ENCODE measurements around the gene LCORL. TPM values are rescaled to one million over a fixed set of nuclear protein-coding genes. Genes with fewer than 3 reads are reported as not detected.

The LCORL gene
- total RNA-seq, 1 donor from 2014 or later, result 10.3 TPM

DNA sequence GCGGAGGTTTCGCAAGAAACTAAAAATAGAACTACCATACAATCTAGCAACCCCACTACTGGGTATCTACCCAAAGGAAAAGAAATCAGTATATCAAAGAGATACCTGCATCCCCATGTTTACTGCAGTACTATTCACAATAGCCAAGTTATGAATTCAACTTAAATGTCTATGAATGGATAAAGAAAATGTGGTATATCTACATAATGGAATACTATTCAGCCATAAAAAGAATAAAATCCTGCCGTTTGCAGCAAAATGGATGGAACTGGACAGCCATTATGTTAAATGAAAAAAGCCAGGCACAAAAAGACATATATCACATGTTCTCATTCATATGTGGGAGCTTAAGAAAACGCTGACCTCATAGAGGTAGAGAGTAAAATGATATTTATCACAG lies 65.3 kb downstream of the LCORL start:
- H3K4me1 ChIP-seq (ENCODE audit: insufficient read depth, low read length), result no peaks in the 10 kb centered on the region
- no peak overlapping the region for H3K4me3 ChIP-seq (ENCODE audit: insufficient read depth, low read depth, low read length)
- H3K27me3 ChIP-seq (ENCODE audit: insufficient read depth, low read length), result no peaks in the 10 kb centered on the region
- H3K79me2 ChIP-seq (ENCODE audit: insufficient read depth, low read length), result no peaks in the 10 kb centered on the region
- H3K27ac ChIP-seq (ENCODE audit: low read depth, low read length), result no peak overlapping the region
- no peak overlapping the region for H2AFZ ChIP-seq (ENCODE audit: low read depth, low read length)
- no peak overlapping the region for H3K4me2 ChIP-seq (ENCODE audit: low read length)
- FAIRE-seq (no peak), DNase-seq (ENCODE audit: low read depth) (no peak)
- H4K20me1 ChIP-seq (ENCODE audit: insufficient read depth, low read length), result no peaks in the 10 kb centered on the region
- Mint-ChIP-seq H3K27ac (ENCODE audit: unreplicated experiment) (no peak overlapping the region), H3K27me3 (ENCODE audit: low read depth, unreplicated experiment) (no peaks in the 10 kb centered on the region), H3K36me3 (ENCODE audit: low read depth, unreplicated experiment) (peaks cover 5% of the 10 kb centered on the region), H3K4me1 (ENCODE audit: low read depth, unreplicated experiment) (peaks cover 10% of the 10 kb centered on the region), H3K9me3 (ENCODE audit: unreplicated experiment) (peaks cover 1% of the 10 kb centered on the region), H3K4me3 (ENCODE audit: unreplicated experiment) (no peak overlapping the region)
- H3K36me3 ChIP-seq (ENCODE audit: insufficient read depth, low read length), result no peaks in the 10 kb centered on the region
- no peaks in the 10 kb centered on the region for H3K9me3 ChIP-seq (ENCODE audit: insufficient read depth, low read depth, low read length)
- TF ChIP-seq, protein P1, sequence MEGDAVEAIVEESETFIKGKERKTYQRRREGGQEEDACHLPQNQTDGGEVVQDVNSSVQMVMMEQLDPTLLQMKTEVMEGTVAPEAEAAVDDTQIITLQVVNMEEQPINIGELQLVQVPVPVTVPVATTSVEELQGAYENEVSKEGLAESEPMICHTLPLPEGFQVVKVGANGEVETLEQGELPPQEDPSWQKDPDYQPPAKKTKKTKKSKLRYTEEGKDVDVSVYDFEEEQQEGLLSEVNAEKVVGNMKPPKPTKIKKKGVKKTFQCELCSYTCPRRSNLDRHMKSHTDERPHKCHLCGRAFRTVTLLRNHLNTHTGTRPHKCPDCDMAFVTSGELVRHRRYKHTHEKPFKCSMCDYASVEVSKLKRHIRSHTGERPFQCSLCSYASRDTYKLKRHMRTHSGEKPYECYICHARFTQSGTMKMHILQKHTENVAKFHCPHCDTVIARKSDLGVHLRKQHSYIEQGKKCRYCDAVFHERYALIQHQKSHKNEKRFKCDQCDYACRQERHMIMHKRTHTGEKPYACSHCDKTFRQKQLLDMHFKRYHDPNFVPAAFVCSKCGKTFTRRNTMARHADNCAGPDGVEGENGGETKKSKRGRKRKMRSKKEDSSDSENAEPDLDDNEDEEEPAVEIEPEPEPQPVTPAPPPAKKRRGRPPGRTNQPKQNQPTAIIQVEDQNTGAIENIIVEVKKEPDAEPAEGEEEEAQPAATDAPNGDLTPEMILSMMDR (IDR thresholded peaks at IDR 0.05; ENCODE audit: insufficient read depth, low read depth, low read length), result no peak
- no peak for TF ChIP-seq EZH2 (IDR thresholded peaks at IDR 0.05; ENCODE audit: insufficient read depth, low read length)
- no peak overlapping the region for H3K9ac ChIP-seq (ENCODE audit: low read length)

GRCh38 chr4:17945303-17945702 lies 76.3 kb downstream of the LCORL start:
- H3K4me2 ChIP-seq (ENCODE audit: low read length), result no peak overlapping the region
- Mint-ChIP-seq H3K27me3 (ENCODE audit: low read depth, unreplicated experiment) (no peaks in the 10 kb centered on the region), H3K27ac (ENCODE audit: unreplicated experiment) (no peak overlapping the region), H3K36me3 (ENCODE audit: low read depth, unreplicated experiment) (no peaks in the 10 kb centered on the region), H3K4me1 (ENCODE audit: low read depth, unreplicated experiment) (peaks cover 1% of the 10 kb centered on the region), H3K9me3 (ENCODE audit: unreplicated experiment) (no peaks in the 10 kb centered on the region), H3K4me3 (ENCODE audit: unreplicated experiment) (no peak overlapping the region)
- no peaks in the 10 kb centered on the region for H3K79me2 ChIP-seq (ENCODE audit: insufficient read depth, low read length)
- DNase-seq (ENCODE audit: low read depth) (no peak), FAIRE-seq (no peak)
- no peaks in the 10 kb centered on the region for H3K9me3 ChIP-seq (ENCODE audit: insufficient read depth, low read depth, low read length)
- no peak overlapping the region for H2AFZ ChIP-seq (ENCODE audit: low read depth, low read length)
- H3K4me1 ChIP-seq (ENCODE audit: insufficient read depth, low read length), result no peaks in the 10 kb centered on the region
- H3K27ac ChIP-seq (ENCODE audit: low read depth, low read length), result no peak overlapping the region
- H3K4me3 ChIP-seq (ENCODE audit: insufficient read depth, low read depth, low read length), result no peak overlapping the region
- H3K36me3 ChIP-seq (ENCODE audit: insufficient read depth, low read length), result no peaks in the 10 kb centered on the region
- TF ChIP-seq, protein P1 (IDR thresholded peaks at IDR 0.05; ENCODE audit: insufficient read depth, low read depth, low read length), result no peak
- TF ChIP-seq EZH2 (IDR thresholded peaks at IDR 0.05; ENCODE audit: insufficient read depth, low read length), result no peak
- H3K9ac ChIP-seq (ENCODE audit: low read length), result no peak overlapping the region
- no peaks in the 10 kb centered on the region for H4K20me1 ChIP-seq (ENCODE audit: insufficient read depth, low read length)
- H3K27me3 ChIP-seq (ENCODE audit: insufficient read depth, low read length), result no peaks in the 10 kb centered on the region

GRCh38 chr4:17941731-17942130 lies 79.8 kb downstream of the LCORL start:
- no peaks in the 10 kb centered on the region for H3K27me3 ChIP-seq (ENCODE audit: insufficient read depth, low read length)
- FAIRE-seq (no peak), DNase-seq (ENCODE audit: low read depth) (no peak)
- TF ChIP-seq, protein P1 (IDR thresholded peaks at IDR 0.05; ENCODE audit: insufficient read depth, low read depth, low read length), result no peak
- no peak for TF ChIP-seq EZH2 (IDR thresholded peaks at IDR 0.05; ENCODE audit: insufficient read depth, low read length)
- H3K36me3 Mint-ChIP-seq (ENCODE audit: low read depth, unreplicated experiment), result no peaks in the 10 kb centered on the region
- H2AFZ ChIP-seq (ENCODE audit: low read depth, low read length), result no peak overlapping the region
- no peaks in the 10 kb centered on the region for H3K27me3 Mint-ChIP-seq (ENCODE audit: low read depth, unreplicated experiment)
- H3K9me3 ChIP-seq (ENCODE audit: insufficient read depth, low read depth, low read length), result no peaks in the 10 kb centered on the region
- no peak overlapping the region for H3K27ac ChIP-seq (ENCODE audit: low read depth, low read length)
- no peak overlapping the region for H3K4me3 Mint-ChIP-seq (ENCODE audit: unreplicated experiment)
- H3K4me3 ChIP-seq (ENCODE audit: insufficient read depth, low read depth, low read length), result no peak overlapping the region
- H3K9ac ChIP-seq (ENCODE audit: low read length), result no peak overlapping the region
- no peaks in the 10 kb centered on the region for H3K4me1 ChIP-seq (ENCODE audit: insufficient read depth, low read length)
- H4K20me1 ChIP-seq (ENCODE audit: insufficient read depth, low read length), result no peaks in the 10 kb centered on the region
- no peaks in the 10 kb centered on the region for H3K9me3 Mint-ChIP-seq (ENCODE audit: unreplicated experiment)
- no peak overlapping the region for H3K27ac Mint-ChIP-seq (ENCODE audit: unreplicated experiment)
- H3K4me1 Mint-ChIP-seq (ENCODE audit: low read depth, unreplicated experiment), result peaks cover 1% of the 10 kb centered on the region
- H3K4me2 ChIP-seq (ENCODE audit: low read length), result no peak overlapping the region
- H3K79me2 ChIP-seq (ENCODE audit: insufficient read depth, low read length), result no peaks in the 10 kb centered on the region
- H3K36me3 ChIP-seq (ENCODE audit: insufficient read depth, low read length), result no peaks in the 10 kb centered on the region
